ENCODE measurements around the gene PRKAR2B. TPM values are rescaled to one million over a fixed set of nuclear protein-coding genes. Genes with fewer than 3 reads are reported as not detected.
"Not testable (repeated sequence)": the region's sequence is repeated elsewhere in the genome, so short reads cannot be mapped to it uniquely, and the experiment has no call there.

Gene PRKAR2B
- total RNA-seq, 3 donors from 2014 or later = 34.7 to 252 (median 64.1) TPM

GRCh38 chr7:107128748-107129147, 84.2 kb downstream of the PRKAR2B start:
- Histone ChIP-seq H3K36me3 (no peaks in the 10 kb centered on the region), H3K4me3 (no peak overlapping the region), H3K4me1 (no peaks in the 10 kb centered on the region), H3K9me3 (no peaks in the 10 kb centered on the region), H3K27ac (no peak overlapping the region), H3K27me3 (no peaks in the 10 kb centered on the region)
- TF ChIP-seq, protein P1, sequence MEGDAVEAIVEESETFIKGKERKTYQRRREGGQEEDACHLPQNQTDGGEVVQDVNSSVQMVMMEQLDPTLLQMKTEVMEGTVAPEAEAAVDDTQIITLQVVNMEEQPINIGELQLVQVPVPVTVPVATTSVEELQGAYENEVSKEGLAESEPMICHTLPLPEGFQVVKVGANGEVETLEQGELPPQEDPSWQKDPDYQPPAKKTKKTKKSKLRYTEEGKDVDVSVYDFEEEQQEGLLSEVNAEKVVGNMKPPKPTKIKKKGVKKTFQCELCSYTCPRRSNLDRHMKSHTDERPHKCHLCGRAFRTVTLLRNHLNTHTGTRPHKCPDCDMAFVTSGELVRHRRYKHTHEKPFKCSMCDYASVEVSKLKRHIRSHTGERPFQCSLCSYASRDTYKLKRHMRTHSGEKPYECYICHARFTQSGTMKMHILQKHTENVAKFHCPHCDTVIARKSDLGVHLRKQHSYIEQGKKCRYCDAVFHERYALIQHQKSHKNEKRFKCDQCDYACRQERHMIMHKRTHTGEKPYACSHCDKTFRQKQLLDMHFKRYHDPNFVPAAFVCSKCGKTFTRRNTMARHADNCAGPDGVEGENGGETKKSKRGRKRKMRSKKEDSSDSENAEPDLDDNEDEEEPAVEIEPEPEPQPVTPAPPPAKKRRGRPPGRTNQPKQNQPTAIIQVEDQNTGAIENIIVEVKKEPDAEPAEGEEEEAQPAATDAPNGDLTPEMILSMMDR (IDR thresholded peaks at IDR 0.05) = no peak
- TF ChIP-seq POLR2A (IDR thresholded peaks at IDR 0.05) (no peak), POLR2AphosphoS5 (IDR thresholded peaks at IDR 0.05) (no peak)
- intact Hi-C loops (cut with DNase I; ENCODE audit: low total_unique reads) = no loop called here
- no peak for DNase-seq (ENCODE audit: low spot score in 2 of 2)

DNA sequence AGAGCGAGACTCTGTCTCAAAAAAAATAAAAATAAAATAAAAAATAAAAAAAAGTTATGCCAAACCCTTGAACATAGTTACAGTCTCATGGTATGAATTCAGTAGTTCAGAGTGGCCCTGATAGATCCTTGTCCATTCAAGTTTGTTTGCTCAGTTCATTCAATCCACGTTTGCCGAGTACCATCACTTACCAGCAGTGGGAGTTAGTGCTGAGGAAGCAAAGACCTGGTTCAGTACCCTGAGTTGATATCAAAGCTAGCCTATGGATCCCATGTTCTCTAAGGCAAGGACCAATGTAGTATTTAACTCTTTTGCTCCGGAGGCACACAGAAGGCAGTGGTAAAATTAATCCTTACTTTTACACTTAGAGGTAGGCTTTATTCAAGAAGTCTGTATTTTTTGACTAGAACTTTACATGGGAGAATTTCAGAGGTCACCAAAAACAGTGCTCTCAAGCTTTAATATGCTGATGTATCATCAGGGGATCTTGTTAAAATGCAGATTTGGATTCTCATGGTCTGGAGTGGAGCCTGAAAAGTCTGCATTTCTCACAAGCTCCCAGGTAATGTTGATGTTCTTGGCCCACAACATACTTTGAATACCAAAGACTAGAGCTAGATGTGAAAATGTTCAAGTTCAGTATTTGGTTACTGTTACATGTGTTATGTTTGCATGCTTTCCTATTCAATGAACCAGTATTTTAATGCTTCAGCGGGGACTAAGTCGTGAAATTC, 86.1 kb downstream of the PRKAR2B start:
- TF ChIP-seq, protein P1 (IDR thresholded peaks at IDR 0.05) = no peak
- no peak for TF ChIP-seq POLR2A (IDR thresholded peaks at IDR 0.05)
- TF ChIP-seq POLR2AphosphoS5 (IDR thresholded peaks at IDR 0.05) = no peak
- intact Hi-C loops (cut with DNase I; ENCODE audit: low total_unique reads) = no loop called here
- H3K4me1 ChIP-seq = no peaks in the 10 kb centered on the region
- H3K27ac ChIP-seq = no peak overlapping the region
- H3K36me3 ChIP-seq = no peaks in the 10 kb centered on the region
- no peak overlapping the region for H3K4me3 ChIP-seq
- H3K27me3 ChIP-seq = no peaks in the 10 kb centered on the region
- no peaks in the 10 kb centered on the region for H3K9me3 ChIP-seq
- no peak for DNase-seq (ENCODE audit: low spot score in 2 of 2)

GRCh38 chr7:107133396-107133795, 88.9 kb downstream of the PRKAR2B start:
- TF ChIP-seq POLR2A (IDR thresholded peaks at IDR 0.05) = no peak
- TF ChIP-seq POLR2AphosphoS5 (IDR thresholded peaks at IDR 0.05) = no peak
- TF ChIP-seq, protein P1 (IDR thresholded peaks at IDR 0.05) = no peak
- no peaks in the 10 kb centered on the region for H3K4me1 ChIP-seq
- H3K36me3 ChIP-seq = no peaks in the 10 kb centered on the region
- H3K27me3 ChIP-seq = no peaks in the 10 kb centered on the region
- DNase-seq (ENCODE audit: low spot score in 2 of 2) = no peak
- no peak overlapping the region for H3K4me3 ChIP-seq
- no peaks in the 10 kb centered on the region for H3K9me3 ChIP-seq
- intact Hi-C loops (cut with DNase I; ENCODE audit: low total_unique reads) = no loop called here
- no peak overlapping the region for H3K27ac ChIP-seq

DNA sequence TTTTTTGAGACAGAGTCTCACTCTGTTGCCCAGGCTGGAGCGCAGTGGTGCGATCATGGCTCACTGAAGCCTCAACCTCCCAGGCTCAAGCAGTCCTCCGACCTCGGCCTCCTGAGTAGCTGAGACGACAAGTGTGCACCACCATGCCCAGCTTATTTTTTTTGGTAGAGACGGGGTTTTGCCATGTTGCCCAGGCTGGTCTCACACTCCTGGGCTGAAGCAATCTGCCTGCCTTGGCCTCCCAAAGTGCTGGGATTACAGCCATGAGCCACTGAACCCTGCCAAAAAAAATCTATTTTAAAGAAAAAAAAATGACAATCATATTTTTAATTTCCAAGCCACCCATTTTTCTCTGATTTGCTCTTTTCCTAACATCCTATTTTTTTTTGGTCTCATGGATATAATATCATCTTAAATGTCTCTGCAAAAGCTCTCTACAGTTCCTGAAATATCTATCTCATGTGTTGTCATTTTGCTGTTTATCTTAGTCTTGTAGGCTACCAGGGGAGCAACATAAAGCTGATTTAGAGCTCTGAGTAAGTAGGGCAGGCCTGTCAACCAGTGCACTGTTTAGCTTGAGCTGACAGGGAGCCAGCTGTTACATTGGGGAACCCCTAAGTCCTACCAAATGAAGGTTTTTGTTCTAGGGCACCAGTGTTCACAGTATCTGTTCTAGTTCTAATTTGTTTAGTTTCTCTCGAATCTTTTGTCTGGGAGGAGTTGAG, 94.4 kb downstream of the PRKAR2B start:
- no peak for DNase-seq (ENCODE audit: low spot score in 2 of 2)
- Histone ChIP-seq H3K36me3 (no peaks in the 10 kb centered on the region), H3K4me1 (no peaks in the 10 kb centered on the region), H3K27ac (no peak overlapping the region), H3K27me3 (no peaks in the 10 kb centered on the region), H3K4me3 (no peak overlapping the region), H3K9me3 (no peaks in the 10 kb centered on the region)
- TF ChIP-seq POLR2AphosphoS5 (IDR thresholded peaks at IDR 0.05) = no peak
- TF ChIP-seq, protein P1 (IDR thresholded peaks at IDR 0.05) = no peak
- intact Hi-C loops (cut with DNase I; ENCODE audit: low total_unique reads) = no loop called here

DNA sequence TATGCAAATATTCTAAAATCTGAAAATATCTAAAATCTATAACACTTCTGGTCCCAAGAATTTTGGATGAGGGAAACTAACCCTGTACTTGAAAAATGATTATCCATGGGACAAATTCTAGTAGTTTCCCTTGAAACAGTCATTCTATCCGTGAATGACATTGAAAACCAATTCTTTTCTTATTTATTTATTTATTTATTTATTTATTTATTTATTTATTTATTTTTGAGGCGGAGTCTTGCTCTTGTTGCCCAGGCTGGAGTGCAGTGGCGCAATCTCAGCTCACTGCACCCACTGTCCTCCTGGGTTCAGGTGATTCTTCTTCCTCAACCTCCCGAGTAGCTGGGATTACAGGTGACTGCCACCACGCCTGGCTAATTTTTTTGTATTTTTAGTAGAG, 99.4 kb downstream of the PRKAR2B start:
- intact Hi-C loops (cut with DNase I; ENCODE audit: low total_unique reads); H3K4me1 ChIP-seq; H3K36me3 ChIP-seq; H3K27ac ChIP-seq; H3K9me3 ChIP-seq; H3K27me3 ChIP-seq; H3K4me3 ChIP-seq; DNase-seq (ENCODE audit: low spot score in 2 of 2): not testable (repeated sequence)

Data from breast epithelium (tissue), 4 donors.